Measurements from ENCODE around the gene CMTM4. TPM values are rescaled to one million over a fixed set of nuclear protein-coding genes. Genes with fewer than 3 reads are reported as not detected.

The CMTM4 gene
- total and polyA plus RNA-seq, 2 of the 8 experiments (the other 6 are each of a cell fraction or from before 2014, with no cell fraction given) = 35.3 to 51.7 TPM

- Histone ChIP-seq H2BK15ac (ENCODE audit: low read length) (no peak overlapping the region), H3K23ac (ENCODE audit: insufficient read length) (no peak overlapping the region), H3K79me1 (ENCODE audit: low read depth, low read length) (peaks cover 15% of the 10 kb centered on the region), H3K36me3 (ENCODE audit: control insufficient read depth in 2 of 4, insufficient read depth in 4 of 4, low read length in 3 of 4) (no peaks in the 10 kb centered on the region; a peak in 1 of 8 replicates), H3K14ac (ENCODE audit: insufficient read length) (no peak overlapping the region), H4K5ac (ENCODE audit: insufficient read length, low read depth, low read length) (no peak overlapping the region), H3K4ac (replicated peaks; ENCODE audit: insufficient read length, low read depth, low read length) (no peak overlapping the region), H3K23me2 (ENCODE audit: low read depth, low read length) (no peaks in the 10 kb centered on the region), H3K9ac (replicated peaks in 1 of 4; ENCODE audit: extremely low read depth in 1 of 4, low read depth in 3 of 4, low read length in 3 of 4) (no peak overlapping the region), H3K27ac (ENCODE audit: low read depth, low read length) (no peak overlapping the region), H2BK20ac (ENCODE audit: low read length) (no peak overlapping the region), H4K91ac (replicated peaks; ENCODE audit: insufficient read length, low read length) (no peak overlapping the region), H4K20me1 (replicated peaks in 1 of 2; ENCODE audit: control insufficient read depth in 1 of 2, insufficient read depth in 2 of 2, low read length in 2 of 2) (peaks cover 0 to 6% of the 10 kb centered on the region in 2 experiments), H3K27me3 (replicated peaks in 1 of 4; ENCODE audit: control insufficient read depth in 3 of 4, extremely low read depth in 1 of 4, insufficient read depth in 3 of 4, low read length in 3 of 4) (no peaks in the 10 kb centered on the region), H2AK5ac (ENCODE audit: low read depth, low read length) (no peak overlapping the region), H2AFZ (ENCODE audit: low read length) (no peak overlapping the region), H2BK5ac (ENCODE audit: low read depth, low read length) (no peak overlapping the region), H3K18ac (ENCODE audit: extremely low read depth, low read length) (no peak overlapping the region), H3K4me1 (replicated peaks in 1 of 4; ENCODE audit: control insufficient read depth in 3 of 4, insufficient read depth in 4 of 4, low read length in 3 of 4) (0 out of 7 replicates have a peak, but pooled peaks cover 0 to 2% (median 0%) of the 10 kb centered on the region in 4 experiments), H3K4me3 (ENCODE audit: extremely low read depth in 1 of 4, insufficient read depth in 2 of 4, low read depth in 3 of 4, low read length in 4 of 4) (no peak overlapping the region), H3K4me2 (ENCODE audit: insufficient read depth in 1 of 2, low read depth in 2 of 2, low read length in 2 of 2) (no peak overlapping the region), H4K8ac (ENCODE audit: extremely low read depth, insufficient read depth, low read length) (no peak overlapping the region), H2BK120ac (replicated peaks; ENCODE audit: low read depth, low read length) (no peak overlapping the region), H3K79me2 (ENCODE audit: control insufficient read depth in 1 of 2, insufficient read depth in 2 of 2, low read length in 2 of 2) (peaks cover 0 to 34% of the 10 kb centered on the region in 2 experiments; a peak in 2 of 4 replicates), H2BK12ac (ENCODE audit: low read depth, low read length) (0 out of 2 replicates have a peak overlapping the region, but pooled peaks have one; percentile 27), H3K9me3 (ENCODE audit: insufficient read depth in 2 of 2, low read depth in 1 of 2, low read length in 1 of 2) (no peaks in the 10 kb centered on the region), H3K56ac (replicated peaks; ENCODE audit: insufficient read length, low read depth, low read length) (no peak overlapping the region)
- CTCF ChIA-PET (ENCODE audit: partially characterized antibody) = interaction anchor here (1.0 to 1.9 kb wide), 7 partner anchors 10 to 66 kb away, joined by 3 to 8 read pairs (median 4); no protein-coding TSS in a partner anchor
- TF ChIP-seq KDM4A (IDR thresholded peaks at IDR 0.05; ENCODE audit: low read depth, low read length, severe bottlenecking) = no peak
- no peak for TF ChIP-seq MAFK (IDR thresholded peaks at IDR 0.05; ENCODE audit: low read depth, low read length)
- no peak for TF ChIP-seq EZH2 (IDR thresholded peaks at IDR 0.05; ENCODE audit: low read depth, low read length, severe bottlenecking)
- no peak for TF ChIP-seq RAD21 (IDR thresholded peaks at IDR 0.05 in 1 of 2, conservative IDR thresholded peaks at IDR 0.05 in 1 of 2; ENCODE audit: low read depth in 2 of 2, low read length in 2 of 2)
- no peak for TF ChIP-seq BCL11A (IDR thresholded peaks at IDR 0.05; ENCODE audit: low read depth in 2 of 2, low read length in 2 of 2)
- no peak for TF ChIP-seq SAP30 (IDR thresholded peaks at IDR 0.05; ENCODE audit: insufficient read depth, insufficient replicate concordance, low read length)
- no peak for TF ChIP-seq HDAC2 (IDR thresholded peaks at IDR 0.05; ENCODE audit: borderline replicate concordance in 1 of 2, low read depth in 2 of 2, low read length in 2 of 2)
- no peak for TF ChIP-seq EP300 (IDR thresholded peaks at IDR 0.05; ENCODE audit: borderline replicate concordance in 1 of 2, low read depth in 2 of 2, low read length in 2 of 2)
- 88% methylated on average over 7 of the region's 7 CpGs; no CpG with 5 or more reads in 1 of the 2 experiments for WGBS, 2 experiments (ENCODE audit: extremely low coverage in 1 of 2, insufficient coverage in 1 of 2, insufficient read length in 1 of 2, insufficient replicate concordance in 2 of 2, low coverage in 1 of 2, low lambda C conversion rate in 2 of 2, missing lambda C conversion rate in 1 of 2)
- POLR2A ChIA-PET (ENCODE audit: partially characterized antibody) = no interaction called here
- no peak for DNase-seq (ENCODE audit: low read depth in 1 of 2, low spot score in 2 of 2)
- no peak for FAIRE-seq
These were observed 19.4 kb downstream of the CMTM4 start for GRCh38 chr16:66677179-66677578.

All from H1 (cell line).